ENCODE data around the gene AMIGO3. TPM values are rescaled to one million over a fixed set of nuclear protein-coding genes. Genes with fewer than 3 reads are reported as not detected.

Gene AMIGO3
- total RNA-seq (under 1 TPM in 2 of 4 donors, not detected in 2; 0.71 to 0.82 TPM), polyA plus RNA-seq (1 to 10 TPM in 1 of 3 donors, under 1 TPM in 1, not detected in 1; 0.46 to 1.2 TPM)

- TF ChIP-seq EP300 (IDR thresholded peaks at IDR 0.05) (no peak), POLR2A (IDR thresholded peaks at IDR 0.05) (peak; percentile 15 to 67), POLR2AphosphoS5 (IDR thresholded peaks at IDR 0.05) (peak; percentile 74 to 91 (median 80)), CTCF (IDR thresholded peaks at IDR 0.05) (peak; percentile 61 to 77 (median 68))
- Histone ChIP-seq H3K4me3 (peak within 1 kb of the TSS; percentile 27 to 60 (median 52)), H3K9me3 (no peaks in the 10 kb centered on the region), H3K4me1 (peaks cover 0 to 45% (median 35%) of the 10 kb centered on the region in 4 donors), H3K27ac (peak within 1 kb of the TSS; percentile 64 to 74 (median 68)), H3K27me3 (no peaks in the 10 kb centered on the region), H3K36me3 (peaks cover 6 to 45% (median 11%) of the 10 kb centered on the region in 4 donors)
- peak; percentile 98 for DNase-seq
- WGBS, 2 donors, result 1% methylated on average over 50 of the region's 50 CpGs
- intact Hi-C loops (cut with DNase I), result no loop called here
Measured at GRCh38 chr3:49719214-49719884, at the start of gene AMIGO3. TSS of gene AMIGO3 (minus strand) at chr3:49719684. CDS start at chr3:49719465, 219 bp downstream.

- intact Hi-C loops (cut with DNase I), result no loop called here
- 98 to 99% methylated on average over 4 of the region's 4 CpGs for WGBS, 2 donors
Measured at GRCh38 chr3:49763981-49764380, 44.5 kb upstream of the AMIGO3 start.

GRCh38 chr3:49761661-49762060 lies 42.2 kb upstream of the AMIGO3 start:
- Histone ChIP-seq H3K4me1 (peaks cover 0 to 8% (median 0%) of the 10 kb centered on the region in 4 donors), H3K36me3 (no peaks in the 10 kb centered on the region), H3K27ac (no peak overlapping the region), H3K9me3 (no peaks in the 10 kb centered on the region), H3K4me3 (no peak overlapping the region), H3K27me3 (no peaks in the 10 kb centered on the region)
- intact Hi-C loops (cut with DNase I), result no loop called here
- TF ChIP-seq EP300 (IDR thresholded peaks at IDR 0.05) (no peak), CTCF (IDR thresholded peaks at IDR 0.05) (no peak), POLR2AphosphoS5 (IDR thresholded peaks at IDR 0.05) (no peak), POLR2A (IDR thresholded peaks at IDR 0.05) (no peak)
- WGBS, 2 donors, result 91 to 95% methylated on average over 3 of the region's 3 CpGs
- DNase-seq, result no peak

More at GRCh38 chr3:49763981-49764380, 44.5 kb upstream of the AMIGO3 start:
- H3K36me3 ChIP-seq, result no peaks in the 10 kb centered on the region
- no peaks in the 10 kb centered on the region for H3K4me1 ChIP-seq
- H3K4me3 ChIP-seq, result no peak overlapping the region
- no peaks in the 10 kb centered on the region for H3K9me3 ChIP-seq
- no peak for DNase-seq
- H3K27me3 ChIP-seq, result no peaks in the 10 kb centered on the region
- TF ChIP-seq POLR2A (IDR thresholded peaks at IDR 0.05), result no peak
- no peak for TF ChIP-seq POLR2AphosphoS5 (IDR thresholded peaks at IDR 0.05)
- no peak for TF ChIP-seq EP300 (IDR thresholded peaks at IDR 0.05)
- no peak for TF ChIP-seq CTCF (IDR thresholded peaks at IDR 0.05)
- no peak overlapping the region for H3K27ac ChIP-seq

- 48 to 49% methylated on average over 1 of the region's 1 CpG for WGBS, 2 donors
- H3K4me1 ChIP-seq, result peaks cover 0 to 20% (median 3%) of the 10 kb centered on the region in 4 donors
- TF ChIP-seq CTCF (IDR thresholded peaks at IDR 0.05), result no peak
- no peak for TF ChIP-seq POLR2A (IDR thresholded peaks at IDR 0.05)
- TF ChIP-seq POLR2AphosphoS5 (IDR thresholded peaks at IDR 0.05), result no peak
- TF ChIP-seq EP300 (IDR thresholded peaks at IDR 0.05), result no peak
Measured at GRCh38 chr3:49759226-49759625, 39.7 kb upstream of the AMIGO3 start.

More at GRCh38 chr3:49759226-49759625, 39.7 kb upstream of the AMIGO3 start:
- intact Hi-C loops (cut with DNase I), result no loop called here
- H3K9me3 ChIP-seq, result no peaks in the 10 kb centered on the region
- H3K36me3 ChIP-seq, result no peaks in the 10 kb centered on the region
- H3K27ac ChIP-seq, result no peak overlapping the region
- H3K27me3 ChIP-seq, result no peaks in the 10 kb centered on the region
- no peak for DNase-seq
- H3K4me3 ChIP-seq, result no peak overlapping the region
